ELR (cell line): ENCODE measurements around the gene PDXK.
A peak's percentile ranks its signal among the peaks of the same experiment; 100 is the strongest.
"Not testable (repeated sequence)": the region's sequence is repeated elsewhere in the genome, so short reads cannot be mapped to it uniquely, and the experiment has no call there.

Experiments used
- DNase-seq: peaks from one replicate; pipeline ENCODE4 v3.0.0-alpha.2; 2015; ENCODE audit warnings: low read depth

Gene PDXK

DNA sequence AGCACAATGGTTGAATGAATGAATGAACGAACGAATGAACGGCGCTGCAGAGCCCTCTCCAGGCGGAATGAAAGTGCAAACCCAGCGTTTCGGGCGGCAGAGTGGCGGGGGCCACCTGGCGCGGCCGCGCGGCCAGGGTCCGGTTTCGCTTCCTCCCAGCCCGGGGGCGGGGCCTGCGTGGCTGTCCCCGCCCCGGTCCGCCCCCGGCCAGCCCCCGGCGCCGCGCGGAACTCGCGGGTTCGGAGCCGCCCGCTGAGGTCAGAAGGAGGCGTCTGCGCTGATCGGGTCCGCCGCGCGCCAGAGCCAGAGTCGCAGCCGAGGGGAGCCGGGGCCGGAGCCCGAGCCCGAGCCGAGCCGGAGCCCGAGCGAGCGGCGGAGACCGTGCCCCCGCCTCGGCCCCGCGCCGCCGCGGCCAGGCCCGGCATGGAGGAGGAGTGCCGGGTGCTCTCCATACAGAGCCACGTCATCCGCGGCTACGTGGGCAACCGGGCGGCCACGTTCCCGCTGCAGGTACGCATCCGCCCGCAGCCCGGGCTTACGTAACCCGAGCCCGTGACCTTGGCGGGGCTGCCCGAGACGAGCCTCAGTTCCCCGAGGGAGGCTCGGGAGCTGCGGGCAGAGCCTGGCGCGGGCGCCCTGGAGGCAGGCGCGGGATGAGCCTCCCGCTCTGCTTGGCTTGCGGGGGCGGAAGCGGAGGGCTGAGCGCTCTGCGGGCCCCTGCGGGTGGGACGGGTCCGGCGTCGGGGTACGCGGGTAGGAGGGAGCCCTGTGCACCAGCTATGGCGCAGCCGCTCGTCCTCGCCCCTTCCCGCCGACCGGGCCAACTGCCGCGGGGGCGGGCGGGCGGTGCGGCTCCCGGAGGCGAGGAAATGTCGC lies at the start of gene PDXK:
Gene PDXK (plus strand): TSS at position 258 of the 876 bp plus-strand sequence. CDS start 166 bp downstream, at position 424.
- peak; percentile 85 for DNase-seq

DNA sequence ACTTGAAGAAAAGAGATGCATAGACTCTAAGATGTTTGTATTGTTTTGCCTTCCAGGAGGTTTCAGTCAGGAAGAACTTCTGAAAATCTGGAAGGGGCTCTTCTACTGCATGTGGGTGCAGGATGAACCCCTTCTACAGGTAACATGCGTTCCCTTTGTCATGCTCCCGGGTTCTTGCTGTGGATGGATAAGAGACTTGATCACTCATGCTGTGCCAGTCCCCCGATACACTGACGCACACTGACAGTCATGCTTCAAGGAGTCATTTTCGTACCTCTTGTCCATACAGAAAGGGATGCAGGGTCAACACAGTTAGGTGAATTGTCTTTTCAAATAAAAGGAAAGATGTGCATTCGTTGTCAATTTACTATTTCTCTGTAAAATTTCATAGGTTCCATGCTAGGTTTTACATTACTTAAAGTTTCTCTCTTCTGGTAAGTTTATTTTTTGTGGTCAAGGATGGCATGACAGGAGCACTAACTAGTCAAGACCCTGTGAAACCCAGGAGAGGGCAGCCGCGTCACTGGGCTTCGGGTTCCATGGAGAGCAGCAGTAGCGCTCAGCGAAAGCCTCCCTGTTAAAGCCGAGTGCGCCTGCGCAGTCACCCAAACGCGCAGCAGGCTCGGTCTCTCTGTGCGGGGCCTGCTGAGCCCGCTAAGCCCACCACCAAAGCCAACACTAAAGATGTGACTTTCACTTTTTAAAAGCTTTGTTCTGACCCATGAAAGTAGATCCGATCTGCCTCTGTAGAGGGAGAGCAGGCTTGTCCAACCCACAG lies 48.9 kb upstream of the PDXK start:
- no peak for DNase-seq

DNA sequence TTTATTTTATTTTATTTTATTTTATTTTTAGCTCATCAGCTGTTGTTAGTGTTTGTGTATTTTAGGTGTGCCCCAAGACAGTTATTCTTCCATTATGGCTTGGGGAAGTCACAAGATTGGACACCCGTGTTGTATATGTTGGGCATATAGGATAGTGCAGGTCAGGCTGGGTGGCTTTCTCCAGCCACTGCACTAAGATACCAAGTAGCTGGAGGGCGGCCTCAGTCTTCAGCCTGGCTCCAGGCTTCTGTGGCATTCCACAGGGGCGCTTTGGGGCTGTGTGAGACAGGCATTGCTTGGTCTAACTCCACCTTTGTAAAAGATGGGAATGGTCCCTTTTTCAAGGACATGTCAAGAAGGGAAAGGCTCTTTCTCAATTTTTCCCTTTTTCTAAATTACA lies 43.1 kb upstream of the PDXK start:
- no peak for DNase-seq

DNA sequence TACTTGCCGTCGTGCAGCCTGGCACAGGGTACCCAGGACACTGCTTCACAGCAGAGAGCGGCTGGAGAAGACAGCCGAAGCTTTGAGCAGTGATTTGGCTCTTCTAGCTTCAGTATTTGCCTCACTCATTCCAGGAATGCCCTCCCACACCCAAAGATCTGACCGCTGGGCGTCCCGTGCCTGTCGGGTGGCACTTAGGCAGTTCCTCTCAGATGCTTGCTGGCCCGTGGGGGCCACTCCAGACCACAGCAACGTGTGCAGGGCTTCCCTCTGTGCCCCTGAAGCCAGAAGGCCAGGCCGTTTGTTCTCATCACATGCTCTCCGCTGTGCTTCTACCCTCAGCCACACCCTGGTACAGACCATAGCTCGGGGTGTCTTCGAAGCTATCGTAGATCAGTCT lies 42.5 kb upstream of the PDXK start:
- DNase-seq: no peak

DNA sequence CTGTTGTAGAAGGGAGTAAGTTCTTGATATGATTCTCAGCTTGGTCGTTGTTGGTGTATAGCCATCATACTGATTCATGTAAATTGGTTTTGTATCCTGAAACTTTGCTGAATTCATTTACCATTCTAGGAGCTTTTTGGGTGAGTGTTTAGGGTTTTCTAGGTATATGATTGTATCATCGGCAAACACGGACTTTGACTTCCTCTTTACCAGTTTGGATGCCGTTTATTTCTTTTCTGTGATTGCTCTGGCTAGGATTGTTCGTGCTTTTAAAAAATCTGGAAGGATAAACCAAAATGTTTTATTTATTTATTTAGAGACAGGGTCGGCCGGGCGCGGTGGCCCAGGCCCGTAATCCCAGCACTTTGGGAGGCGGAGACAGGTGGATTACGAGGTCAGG lies 39.0 kb upstream of the PDXK start:
- no peak for DNase-seq

DNA sequence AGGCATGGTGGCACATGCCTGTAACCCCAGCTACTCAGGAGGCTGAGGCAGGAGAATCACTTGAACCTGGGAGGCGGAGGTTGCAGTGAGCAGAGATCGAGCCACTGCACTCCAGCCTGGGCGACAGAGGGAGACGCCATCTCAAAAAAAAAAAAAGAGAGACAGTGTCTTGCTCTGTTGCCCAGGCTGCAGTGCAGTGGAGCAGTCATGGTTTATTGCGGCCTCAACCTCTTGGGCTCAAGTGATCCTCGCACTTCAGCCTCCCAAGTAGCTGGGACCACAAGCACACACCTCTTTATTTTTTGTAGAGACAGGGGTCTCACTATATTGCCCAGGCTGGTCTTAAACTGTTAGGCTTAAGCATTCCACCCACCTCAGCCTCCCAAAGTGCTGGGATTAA lies 38.5 kb upstream of the PDXK start:
- DNase-seq: not testable (repeated sequence)

DNA sequence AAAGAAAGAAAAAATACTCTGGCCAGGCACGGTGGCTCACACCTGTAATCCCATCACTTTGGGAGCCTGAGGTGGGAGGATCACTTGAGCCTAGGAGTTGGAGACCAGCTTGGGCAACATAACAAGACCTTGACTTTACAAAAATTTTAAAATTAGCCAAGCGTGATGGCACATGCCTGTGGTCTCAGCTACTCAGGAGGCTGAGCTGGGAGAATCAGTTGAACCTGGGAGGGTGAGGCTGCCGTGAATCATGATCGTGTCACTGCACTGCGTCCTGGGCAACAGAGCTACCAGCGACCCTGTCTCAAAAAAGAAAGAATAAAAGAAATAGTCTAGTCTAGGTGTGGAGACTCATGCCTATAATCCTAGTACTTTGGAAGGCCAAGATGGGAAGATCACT lies 37.3 kb upstream of the PDXK start:
- DNase-seq: peak; percentile 53

DNA sequence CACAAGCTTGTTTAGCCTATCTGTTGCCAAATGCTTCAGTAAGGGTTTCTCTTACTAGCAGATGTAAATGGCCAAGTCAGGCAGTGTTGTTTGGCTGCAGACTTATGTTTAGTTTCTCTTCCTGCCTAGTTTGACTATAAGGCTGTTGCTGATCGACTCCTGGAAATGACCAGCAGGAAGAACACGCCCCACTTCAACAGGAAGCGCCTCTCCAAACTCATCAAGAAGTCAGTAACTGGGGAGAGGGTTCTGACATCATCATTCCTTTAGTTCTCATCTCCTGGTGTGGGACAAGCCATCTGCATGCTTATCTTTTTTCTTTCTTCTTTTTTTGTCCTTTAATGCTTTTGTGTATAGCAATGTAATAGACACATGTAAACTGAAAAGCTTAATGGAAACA lies 34.5 kb upstream of the PDXK start:
- DNase-seq: no peak

DNA sequence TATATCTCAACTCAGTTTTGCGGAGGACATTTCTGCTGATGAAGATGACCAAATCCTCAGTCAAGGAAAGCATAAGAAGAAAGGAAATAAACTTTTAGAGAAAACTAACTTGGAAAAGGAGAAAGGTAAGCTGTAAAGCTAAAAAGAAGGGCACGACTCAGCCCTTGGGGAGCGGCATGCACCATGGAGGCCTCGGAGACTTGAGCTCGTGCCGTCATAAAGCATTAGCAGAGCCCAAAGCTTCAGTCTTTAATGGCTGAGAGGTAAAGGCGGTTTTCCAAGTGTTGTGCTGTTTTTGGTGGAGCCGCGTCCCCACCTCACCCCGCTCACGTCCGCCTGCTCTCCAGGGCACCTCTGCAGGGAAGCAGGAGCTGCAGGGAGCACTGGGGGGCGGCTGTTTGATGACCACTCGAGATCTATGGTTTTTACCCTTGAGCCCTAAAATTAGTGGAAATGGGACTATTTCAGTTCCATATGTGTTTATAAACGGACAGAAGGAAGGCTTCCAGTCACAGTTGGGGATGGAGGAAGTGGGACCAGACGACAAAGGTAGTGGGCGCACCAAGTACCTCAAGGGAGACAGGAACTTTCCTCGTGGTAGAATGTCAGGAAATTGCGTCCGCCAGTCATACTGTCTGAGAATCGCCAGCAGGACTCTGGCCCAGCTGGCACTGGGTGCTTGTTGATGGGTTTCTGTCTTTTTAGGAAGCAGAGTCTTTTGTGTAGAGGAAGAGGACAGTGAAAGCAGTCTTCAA lies 31.9 kb upstream of the PDXK start:
- DNase-seq: no peak

DNA sequence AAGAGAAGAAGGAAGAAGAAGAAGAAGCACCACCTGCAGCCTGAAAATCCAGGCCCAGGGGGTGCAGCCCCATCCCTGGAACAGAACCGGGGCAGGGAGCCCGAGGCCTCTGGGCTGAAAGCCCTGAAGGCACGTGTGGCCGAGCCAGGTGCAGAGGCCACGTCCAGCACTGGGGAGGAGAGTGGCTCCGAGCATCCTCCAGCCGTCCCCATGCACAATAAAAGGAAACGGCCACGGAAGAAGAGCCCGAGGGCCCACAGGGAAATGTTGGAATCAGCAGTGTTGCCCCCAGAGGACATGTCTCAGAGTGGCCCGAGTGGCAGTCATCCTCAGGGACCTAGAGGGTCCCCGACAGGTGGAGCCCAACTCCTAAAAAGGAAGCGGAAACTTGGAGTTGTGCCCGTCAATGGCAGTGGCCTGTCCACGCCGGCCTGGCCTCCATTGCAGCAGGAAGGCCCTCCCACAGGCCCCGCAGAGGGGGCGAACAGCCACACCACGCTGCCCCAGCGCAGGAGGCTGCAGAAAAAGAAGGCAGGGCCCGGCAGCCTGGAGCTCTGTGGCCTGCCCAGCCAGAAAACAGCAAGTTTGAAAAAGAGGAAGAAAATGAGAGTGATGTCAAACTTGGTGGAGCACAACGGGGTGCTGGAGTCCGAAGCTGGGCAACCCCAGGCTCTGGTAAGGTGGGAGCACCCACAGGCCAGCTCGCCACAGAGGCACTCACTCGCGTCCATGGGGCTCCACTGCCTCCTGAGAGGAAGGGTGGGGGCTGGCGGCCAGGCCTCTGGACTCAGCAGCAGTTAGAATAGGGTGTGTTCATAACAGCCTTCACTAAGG lies 31.1 kb upstream of the PDXK start:
- no peak for DNase-seq

DNA sequence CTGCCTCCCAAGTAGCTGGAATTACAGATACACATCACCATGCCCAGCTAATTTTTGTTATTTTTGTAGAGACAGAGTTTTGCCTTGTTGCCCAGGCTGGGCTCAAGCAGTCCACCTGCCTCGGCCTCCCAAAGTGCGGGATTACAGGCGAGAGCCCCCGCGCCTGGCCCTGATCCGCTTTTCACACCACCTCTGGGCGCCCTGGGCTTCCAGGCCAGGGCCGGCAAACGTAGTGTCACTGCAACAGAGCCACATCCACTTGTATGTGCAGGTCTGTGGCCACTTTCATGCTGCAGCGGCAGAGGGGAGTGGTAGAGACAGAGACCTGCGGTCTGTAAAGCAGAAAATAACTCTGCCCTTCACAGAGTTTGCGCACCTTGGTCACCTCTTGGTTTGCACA lies 30.0 kb upstream of the PDXK start:
- DNase-seq: no peak

DNA sequence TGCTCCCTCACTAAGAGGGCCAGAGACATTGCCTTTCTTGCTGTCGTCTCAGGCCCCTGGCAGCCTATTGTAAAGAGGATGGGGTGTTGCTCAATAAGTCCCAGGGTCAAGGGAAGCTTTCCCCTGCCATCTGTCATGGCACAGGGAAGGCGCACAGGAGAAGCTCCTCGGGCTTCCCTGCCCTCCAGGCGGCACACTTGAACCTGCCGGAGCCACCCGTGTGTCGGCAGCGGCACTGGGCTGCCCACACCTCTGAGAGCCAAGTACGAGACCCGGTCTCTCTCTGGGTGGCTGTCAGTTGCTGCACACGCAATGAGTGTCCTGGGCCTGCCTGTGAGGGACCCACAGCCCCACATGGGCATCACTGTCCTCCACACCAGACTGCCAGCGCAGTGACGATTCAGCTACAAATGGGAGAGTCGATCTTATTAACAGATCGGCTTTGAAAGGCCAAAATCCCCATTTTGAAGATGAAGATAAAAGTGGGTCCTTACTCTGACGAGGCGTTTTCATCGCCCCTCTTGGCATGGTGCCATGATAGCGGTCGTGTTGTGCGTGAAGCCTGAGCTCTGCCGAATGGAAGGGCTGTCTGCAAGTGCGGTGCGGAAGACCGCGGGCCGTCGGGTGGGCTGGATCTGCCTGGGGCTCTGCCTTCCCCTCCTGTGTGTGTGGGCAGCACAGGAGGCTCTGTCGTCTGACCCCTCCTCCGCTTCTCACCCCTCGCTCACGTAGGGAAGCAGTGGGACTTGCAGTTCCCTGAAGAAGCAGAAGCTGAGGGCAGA lies 29.2 kb upstream of the PDXK start:
- no peak for DNase-seq

DNA sequence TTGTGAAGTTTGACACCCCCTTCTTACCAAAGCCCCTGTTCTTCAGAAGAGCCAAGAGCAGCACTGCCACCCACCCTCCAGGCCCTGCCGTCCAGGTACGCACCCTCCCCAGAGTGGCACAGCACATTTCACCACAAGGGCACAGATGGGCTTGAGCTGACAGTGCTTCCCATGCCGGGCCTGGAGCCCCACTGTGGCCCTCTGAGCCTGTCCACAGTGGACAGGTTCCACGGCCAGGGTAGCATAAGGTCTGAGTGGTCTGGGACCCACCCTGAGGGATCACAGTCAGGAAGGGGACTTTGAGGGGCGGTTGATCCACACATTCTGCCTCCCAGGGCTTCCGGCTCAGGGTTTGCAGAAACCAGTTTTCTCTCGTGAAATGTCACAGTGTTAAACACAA lies 28.6 kb upstream of the PDXK start:
- no peak for DNase-seq

DNA sequence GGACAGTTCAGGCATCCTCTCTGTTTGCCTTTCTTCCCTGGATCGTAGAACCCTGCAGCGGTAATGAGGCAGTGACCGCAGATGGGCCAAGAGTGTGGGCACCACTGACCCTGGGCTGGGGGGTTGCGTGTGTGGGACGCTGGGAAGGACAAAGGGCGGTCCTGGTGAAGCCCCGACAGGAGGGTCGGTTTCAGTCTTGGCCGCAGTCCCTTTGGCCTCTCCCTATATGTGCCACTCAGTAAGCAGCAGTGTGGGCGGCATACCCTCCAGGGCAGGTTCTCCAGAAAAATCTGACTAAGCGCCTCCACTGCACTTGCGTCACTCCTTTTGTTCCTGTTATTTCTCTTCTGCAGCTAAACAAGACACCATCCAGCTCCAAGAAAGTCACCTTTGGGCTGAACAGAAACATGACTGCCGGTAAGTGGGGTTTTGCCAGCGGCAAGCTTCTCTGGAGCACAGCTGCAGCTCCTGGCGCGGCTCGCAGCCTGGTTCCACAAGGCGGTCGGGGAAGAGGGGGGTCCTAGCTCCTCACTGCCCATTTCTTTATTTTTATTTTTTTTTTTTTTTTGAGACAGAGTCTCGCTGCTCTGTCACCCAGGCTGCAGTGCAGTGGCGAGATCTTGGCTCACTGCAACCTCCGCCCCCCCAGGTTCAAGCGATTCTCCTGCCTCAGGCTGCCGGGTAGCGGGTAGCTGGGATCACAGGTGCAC lies 27.7 kb upstream of the PDXK start:
- no peak for DNase-seq

DNA sequence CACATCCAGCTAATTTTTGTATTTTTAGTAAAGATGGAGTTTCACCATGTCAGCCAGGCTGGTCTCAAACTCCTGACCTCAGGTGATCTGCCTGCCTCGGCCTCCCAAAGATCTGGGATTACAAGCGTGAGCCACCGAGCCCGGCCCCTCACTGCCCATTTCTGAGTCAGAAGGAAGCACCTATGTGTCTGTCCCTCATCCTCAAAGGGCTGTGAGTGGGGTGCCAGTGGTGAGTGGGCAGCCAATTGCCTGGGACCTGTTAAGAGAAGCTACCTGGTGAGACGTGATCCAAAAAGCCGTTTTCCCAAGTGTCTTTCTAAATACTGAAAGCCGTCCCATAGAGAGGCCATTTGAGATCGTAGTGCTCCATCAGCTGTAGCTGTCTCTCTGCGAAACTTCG lies 27.1 kb upstream of the PDXK start:
- DNase-seq: no peak

DNA sequence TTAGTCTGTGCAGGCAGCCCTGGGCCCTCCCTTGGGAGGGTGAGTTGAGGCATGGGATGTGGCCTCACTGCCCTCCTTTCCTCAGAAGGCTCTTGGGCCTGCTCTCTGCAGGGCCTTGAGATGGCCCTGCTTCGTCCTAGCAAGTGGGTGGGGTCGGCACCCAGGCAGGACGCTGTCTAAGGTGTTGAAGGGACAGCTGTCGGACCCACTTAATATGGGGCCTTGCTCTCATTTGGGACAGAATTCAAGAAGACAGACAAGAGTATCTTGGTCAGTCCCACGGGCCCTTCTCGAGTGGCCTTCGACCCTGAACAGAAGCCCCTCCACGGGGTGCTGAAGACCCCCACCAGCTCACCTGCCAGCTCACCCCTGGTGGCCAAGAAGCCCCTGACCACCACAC lies 26.0 kb upstream of the PDXK start:
- DNase-seq: no peak

DNA sequence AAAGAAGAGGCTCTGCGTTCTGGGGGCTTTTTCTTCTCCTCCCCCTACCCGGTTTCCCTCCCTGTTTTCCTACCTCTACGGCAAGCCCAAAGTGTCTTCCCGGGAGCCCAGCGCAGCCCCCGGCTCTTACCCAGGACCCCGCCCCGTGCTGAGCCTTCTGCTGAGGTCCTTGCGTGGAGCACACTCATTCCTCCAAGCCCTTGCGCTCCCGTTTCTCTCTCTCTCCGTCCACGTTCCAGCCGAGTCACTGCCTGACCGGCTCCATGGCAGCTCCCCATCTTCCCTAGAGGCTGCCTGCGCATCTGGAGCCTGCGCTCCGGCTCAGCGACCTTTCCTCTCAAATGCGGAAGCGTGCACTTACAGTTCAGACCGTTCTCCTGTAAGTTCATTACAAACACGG lies 24.9 kb upstream of the PDXK start:
- no peak for DNase-seq

DNA sequence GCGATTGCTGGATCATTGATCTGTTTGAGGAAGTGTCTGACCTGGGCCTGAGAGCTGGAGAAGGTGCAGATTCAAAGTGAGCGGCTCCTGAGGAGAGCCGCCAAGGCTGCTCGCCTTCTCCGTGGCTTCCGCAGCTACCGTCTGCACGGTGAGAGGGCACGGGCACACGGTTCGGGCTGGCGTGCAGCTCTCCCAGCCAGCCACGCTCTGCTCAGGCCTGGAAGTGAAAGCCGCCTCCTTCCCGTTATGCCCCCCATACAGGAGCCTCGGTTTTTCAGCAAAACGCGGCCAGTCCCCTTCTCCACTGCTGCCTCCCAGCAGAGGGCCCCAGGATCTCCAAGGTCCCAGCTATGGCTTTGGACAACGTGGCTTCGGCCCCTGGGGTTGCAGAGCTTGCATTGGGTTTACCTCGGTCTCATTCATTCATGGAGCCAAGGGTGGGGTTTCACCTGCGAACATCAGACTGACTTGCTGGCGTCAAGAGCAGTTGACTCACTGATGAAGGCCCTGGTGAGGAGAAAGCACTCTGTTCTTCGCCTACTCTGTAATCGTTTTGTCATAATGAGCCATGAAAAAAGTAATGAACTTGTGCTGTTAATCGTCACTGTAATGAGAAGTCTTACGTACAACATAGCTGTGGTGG lies 24.4 kb upstream of the PDXK start:
- DNase-seq: no peak

DNA sequence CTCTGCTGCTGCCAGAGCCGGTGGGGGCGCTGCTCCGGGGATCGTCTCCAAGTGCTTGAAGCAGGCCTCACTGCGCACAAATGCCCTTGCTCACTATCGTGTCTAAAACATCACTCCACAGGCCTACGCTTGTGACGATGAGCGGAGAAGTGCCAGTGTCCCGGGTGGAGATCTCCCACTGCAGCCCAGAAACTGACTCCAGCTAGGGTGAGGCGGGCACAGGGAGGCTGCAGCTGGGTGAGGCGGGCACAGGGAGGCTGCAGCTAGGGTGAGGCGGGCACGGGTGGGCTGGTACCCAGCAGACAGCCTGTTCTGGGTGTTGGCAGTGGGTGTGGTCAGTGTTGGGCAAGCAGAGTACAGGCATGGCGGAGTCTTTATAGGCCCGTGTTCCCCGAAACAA lies 22.7 kb upstream of the PDXK start:
- DNase-seq: no peak
